HEK293 (cell line): ENCODE results near the gene FAXC.

ENCODE experiments used
- HOXA7 ChIP-seq: sonication (generic); formaldehyde crosslinking; IDR thresholded peaks from 2 replicates; pipeline ENCODE4 v1.8.1; 2022; ENCODE audit warnings: missing genetic modification reagents, borderline replicate concordance
- KLF9 ChIP-seq: fragments of 450-650 bp; formaldehyde crosslinking; IDR thresholded peaks from 2 replicates; pipeline ENCODE4 v1.5.1; 2016; ENCODE audit warnings: missing biosample characterization, missing genetic modification characterization, low read depth
- PBX3 ChIP-seq: sonication (generic); formaldehyde crosslinking; IDR thresholded peaks from 2 replicates; pipeline ENCODE4 v1.8.1; 2022; ENCODE audit warnings: mild to moderate bottlenecking, moderate library complexity, missing genetic modification reagents
- TCF7L2 ChIP-seq: IDR thresholded peaks from 2 replicates; pipeline ENCODE4 v1.6.1; 2011; ENCODE audit warnings: low read depth, mild to moderate bottlenecking, inconsistent platforms, low read length, moderate library complexity, borderline replicate concordance
- ZNF140 ChIP-seq: fragments of 450-650 bp; formaldehyde crosslinking; IDR thresholded peaks from 2 replicates; pipeline ENCODE4 v1.5.1; 2016; ENCODE audit warnings: missing biosample characterization, missing genetic modification characterization
- ZNF169 ChIP-seq: fragments of 450-650 bp; formaldehyde crosslinking; IDR thresholded peaks from 2 replicates; pipeline ENCODE4 v1.5.1; 2016; ENCODE audit warnings: missing biosample characterization, missing genetic modification characterization
- ZNF2 ChIP-seq: fragments of 450-650 bp; formaldehyde crosslinking; IDR thresholded peaks from 2 replicates; pipeline ENCODE4 v1.5.1; 2016; ENCODE audit warnings: missing biosample characterization, missing genetic modification characterization
- ZNF248 ChIP-seq: fragments of 450-650 bp; formaldehyde crosslinking; IDR thresholded peaks from 2 replicates; pipeline ENCODE4 v1.5.1; 2017; ENCODE audit warnings: missing biosample characterization, missing genetic modification characterization
- ZNF324 ChIP-seq: fragments of 450-650 bp; formaldehyde crosslinking; IDR thresholded peaks from 2 replicates; pipeline ENCODE4 v1.5.1; 2016; ENCODE audit warnings: missing biosample characterization, missing genetic modification characterization
- ZNF335 ChIP-seq: fragments of 450-650 bp; formaldehyde crosslinking; conservative IDR thresholded peaks from 2 replicates; pipeline ENCODE4 v1.5.1; 2016; ENCODE audit warnings: missing biosample characterization, missing genetic modification characterization
- ZNF354C ChIP-seq: fragments of 450-650 bp; formaldehyde crosslinking; IDR thresholded peaks from 2 replicates; pipeline ENCODE4 v1.5.1; 2016; ENCODE audit warnings: missing biosample characterization, missing genetic modification characterization, low read depth, borderline replicate concordance
- ZNF416 ChIP-seq: fragments of 450-650 bp; formaldehyde crosslinking; IDR thresholded peaks from 2 replicates; pipeline ENCODE4 v1.5.1; 2016; ENCODE audit warnings: missing biosample characterization, missing genetic modification characterization
- ZNF518A ChIP-seq: fragments of 450-650 bp; formaldehyde crosslinking; conservative IDR thresholded peaks from 2 replicates; pipeline ENCODE4 v1.5.1; 2016; ENCODE audit warnings: low read depth, missing biosample characterization, missing genetic modification characterization
- ZNF585B ChIP-seq: fragments of 450-650 bp; formaldehyde crosslinking; IDR thresholded peaks from 2 replicates; pipeline ENCODE4 v1.5.1; 2016; ENCODE audit warnings: missing biosample characterization, missing genetic modification characterization
- ZNF596 ChIP-seq: fragments of 450-650 bp; IDR thresholded peaks from 2 replicates; pipeline ENCODE4 v1.5.0; 2018; ENCODE audit warnings: missing biosample characterization, mild to moderate bottlenecking, missing genetic modification characterization, moderate library complexity
- ZNF654 ChIP-seq: fragments of 450-650 bp; formaldehyde crosslinking; IDR thresholded peaks from 2 replicates; pipeline ENCODE4 v1.5.1; 2016; ENCODE audit warnings: low read depth, missing biosample characterization, missing genetic modification characterization
- TF ChIP-seq, protein P1 (sequence below): fragments of 450-650 bp; formaldehyde crosslinking; IDR thresholded peaks from 2 replicates; pipeline ENCODE4 v1.5.1; 2016; ENCODE audit warnings: missing biosample characterization, missing genetic modification characterization
- TF ChIP-seq, protein P2 (sequence below): fragments of 450-650 bp; formaldehyde crosslinking; conservative IDR thresholded peaks from 2 replicates; pipeline ENCODE4 v1.5.1; 2016; ENCODE audit warnings: low read depth, missing biosample characterization, missing genetic modification characterization
- TF ChIP-seq, protein P3 (sequence below): fragments of 450-650 bp; formaldehyde crosslinking; IDR thresholded peaks from 2 replicates; pipeline ENCODE4 v1.5.1; 2016; ENCODE audit warnings: missing biosample characterization, missing genetic modification characterization
- TF ChIP-seq, protein P4 (sequence below): fragments of 450-650 bp; formaldehyde crosslinking; IDR thresholded peaks from 2 replicates; pipeline ENCODE4 v1.5.1; 2017; ENCODE audit warnings: missing biosample characterization, missing genetic modification characterization
- TF ChIP-seq, protein P5 (sequence below): fragments of 450-650 bp; formaldehyde crosslinking; IDR thresholded peaks from 2 replicates; pipeline ENCODE4 v1.5.1; 2016; ENCODE audit warnings: missing biosample characterization, missing genetic modification characterization, borderline replicate concordance

Gene FAXC

GRCh38 chr6:99349171-99350141, at the start of gene FAXC (continued):
- TF ChIP-seq ZNF518A (tag by site-specific recombination), result no peak
- no peak for TF ChIP-seq ZNF354C
- no peak; the same call in 1 of the 2 replicates for TF ChIP-seq PBX3 (CRISPR knock-in tag)
- TF ChIP-seq ZNF324 (tag by site-specific recombination), result no peak
- no peak for TF ChIP-seq ZNF140 (tag by site-specific recombination)
- TF ChIP-seq ZNF416 (tag by site-specific recombination), result no peak
- TF ChIP-seq, protein P1, sequence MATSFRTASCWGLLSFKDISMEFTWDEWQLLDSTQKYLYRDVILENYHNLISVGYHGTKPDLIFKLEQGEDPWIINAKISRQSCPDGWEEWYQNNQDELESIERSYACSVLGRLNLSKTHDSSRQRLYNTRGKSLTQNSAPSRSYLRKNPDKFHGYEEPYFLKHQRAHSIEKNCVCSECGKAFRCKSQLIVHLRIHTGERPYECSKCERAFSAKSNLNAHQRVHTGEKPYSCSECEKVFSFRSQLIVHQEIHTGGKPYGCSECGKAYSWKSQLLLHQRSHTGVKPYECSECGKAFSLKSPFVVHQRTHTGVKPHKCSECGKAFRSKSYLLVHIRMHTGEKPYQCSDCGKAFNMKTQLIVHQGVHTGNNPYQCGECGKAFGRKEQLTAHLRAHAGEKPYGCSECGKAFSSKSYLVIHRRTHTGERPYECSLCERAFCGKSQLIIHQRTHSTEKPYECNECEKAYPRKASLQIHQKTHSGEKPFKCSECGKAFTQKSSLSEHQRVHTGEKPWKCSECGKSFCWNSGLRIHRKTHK, result no peak
- no peak for TF ChIP-seq ZNF2 (tag by site-specific recombination)
- TF ChIP-seq, protein P2, sequence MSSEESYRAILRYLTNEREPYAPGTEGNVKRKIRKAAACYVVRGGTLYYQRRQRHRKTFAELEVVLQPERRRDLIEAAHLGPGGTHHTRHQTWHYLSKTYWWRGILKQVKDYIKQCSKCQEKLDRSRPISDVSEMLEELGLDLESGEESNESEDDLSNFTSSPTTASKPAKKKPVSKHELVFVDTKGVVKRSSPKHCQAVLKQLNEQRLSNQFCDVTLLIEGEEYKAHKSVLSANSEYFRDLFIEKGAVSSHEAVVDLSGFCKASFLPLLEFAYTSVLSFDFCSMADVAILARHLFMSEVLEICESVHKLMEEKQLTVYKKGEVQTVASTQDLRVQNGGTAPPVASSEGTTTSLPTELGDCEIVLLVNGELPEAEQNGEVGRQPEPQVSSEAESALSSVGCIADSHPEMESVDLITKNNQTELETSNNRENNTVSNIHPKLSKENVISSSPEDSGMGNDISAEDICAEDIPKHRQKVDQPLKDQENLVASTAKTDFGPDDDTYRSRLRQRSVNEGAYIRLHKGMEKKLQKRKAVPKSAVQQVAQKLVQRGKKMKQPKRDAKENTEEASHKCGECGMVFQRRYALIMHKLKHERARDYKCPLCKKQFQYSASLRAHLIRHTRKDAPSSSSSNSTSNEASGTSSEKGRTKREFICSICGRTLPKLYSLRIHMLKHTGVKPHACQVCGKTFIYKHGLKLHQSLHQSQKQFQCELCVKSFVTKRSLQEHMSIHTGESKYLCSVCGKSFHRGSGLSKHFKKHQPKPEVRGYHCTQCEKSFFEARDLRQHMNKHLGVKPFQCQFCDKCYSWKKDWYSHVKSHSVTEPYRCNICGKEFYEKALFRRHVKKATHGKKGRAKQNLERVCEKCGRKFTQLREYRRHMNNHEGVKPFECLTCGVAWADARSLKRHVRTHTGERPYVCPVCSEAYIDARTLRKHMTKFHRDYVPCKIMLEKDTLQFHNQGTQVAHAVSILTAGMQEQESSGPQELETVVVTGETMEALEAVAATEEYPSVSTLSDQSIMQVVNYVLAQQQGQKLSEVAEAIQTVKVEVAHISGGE (tag by site-specific recombination), result no peak
- TF ChIP-seq, protein P3, sequence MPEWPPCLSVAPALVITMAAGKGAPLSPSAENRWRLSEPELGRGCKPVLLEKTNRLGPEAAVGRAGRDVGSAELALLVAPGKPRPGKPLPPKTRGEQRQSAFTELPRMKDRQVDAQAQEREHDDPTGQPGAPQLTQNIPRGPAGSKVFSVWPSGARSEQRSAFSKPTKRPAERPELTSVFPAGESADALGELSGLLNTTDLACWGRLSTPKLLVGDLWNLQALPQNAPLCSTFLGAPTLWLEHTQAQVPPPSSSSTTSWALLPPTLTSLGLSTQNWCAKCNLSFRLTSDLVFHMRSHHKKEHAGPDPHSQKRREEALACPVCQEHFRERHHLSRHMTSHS (tag by site-specific recombination), result no peak
- peak; percentile 7 for TF ChIP-seq ZNF335 (tag by site-specific recombination)
- TF ChIP-seq TCF7L2, result no peak
- no peak for TF ChIP-seq ZNF654 (tag by site-specific recombination)
- 0 out of 2 replicates have a peak, but pooled peaks have one; percentile 38 for TF ChIP-seq ZNF596 (tag by site-specific recombination)
- no peak for TF ChIP-seq HOXA7 (CRISPR knock-in tag)
- TF ChIP-seq, protein P4, sequence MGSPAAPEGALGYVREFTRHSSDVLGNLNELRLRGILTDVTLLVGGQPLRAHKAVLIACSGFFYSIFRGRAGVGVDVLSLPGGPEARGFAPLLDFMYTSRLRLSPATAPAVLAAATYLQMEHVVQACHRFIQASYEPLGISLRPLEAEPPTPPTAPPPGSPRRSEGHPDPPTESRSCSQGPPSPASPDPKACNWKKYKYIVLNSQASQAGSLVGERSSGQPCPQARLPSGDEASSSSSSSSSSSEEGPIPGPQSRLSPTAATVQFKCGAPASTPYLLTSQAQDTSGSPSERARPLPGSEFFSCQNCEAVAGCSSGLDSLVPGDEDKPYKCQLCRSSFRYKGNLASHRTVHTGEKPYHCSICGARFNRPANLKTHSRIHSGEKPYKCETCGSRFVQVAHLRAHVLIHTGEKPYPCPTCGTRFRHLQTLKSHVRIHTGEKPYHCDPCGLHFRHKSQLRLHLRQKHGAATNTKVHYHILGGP (tag by site-specific recombination), result no peak
- TF ChIP-seq, protein P5, sequence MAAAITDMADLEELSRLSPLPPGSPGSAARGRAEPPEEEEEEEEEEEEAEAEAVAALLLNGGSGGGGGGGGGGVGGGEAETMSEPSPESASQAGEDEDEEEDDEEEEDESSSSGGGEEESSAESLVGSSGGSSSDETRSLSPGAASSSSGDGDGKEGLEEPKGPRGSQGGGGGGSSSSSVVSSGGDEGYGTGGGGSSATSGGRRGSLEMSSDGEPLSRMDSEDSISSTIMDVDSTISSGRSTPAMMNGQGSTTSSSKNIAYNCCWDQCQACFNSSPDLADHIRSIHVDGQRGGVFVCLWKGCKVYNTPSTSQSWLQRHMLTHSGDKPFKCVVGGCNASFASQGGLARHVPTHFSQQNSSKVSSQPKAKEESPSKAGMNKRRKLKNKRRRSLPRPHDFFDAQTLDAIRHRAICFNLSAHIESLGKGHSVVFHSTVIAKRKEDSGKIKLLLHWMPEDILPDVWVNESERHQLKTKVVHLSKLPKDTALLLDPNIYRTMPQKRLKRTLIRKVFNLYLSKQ (tag by site-specific recombination), result no peak
- TF ChIP-seq KLF9 (tag by site-specific recombination), result no peak
- TF ChIP-seq ZNF585B (tag by site-specific recombination), result no peak
- TF ChIP-seq ZNF248 (tag by site-specific recombination), result no peak
- TF ChIP-seq ZNF169 (tag by site-specific recombination), result no peak
